Testis (tissue), 3 donors: ENCODE results near the gene APOLD1. TPM values are rescaled to one million over a fixed set of nuclear protein-coding genes. Genes with fewer than 3 reads are reported as not detected.

ENCODE experiments used
- DNase-seq: peaks from one replicate; pipeline ENCODE4 v3.0.0-alpha.2; 2019
- H3K27ac ChIP-seq, 2 donors: fragments of 200-600 bp; sonication (generic); one replicate each; pipeline ENCODE4 v1.5.1; 2019
- H3K27me3 ChIP-seq: fragments of 200-600 bp; sonication (generic); one replicate; pipeline ENCODE4 v1.5.1; 2019
- H3K36me3 ChIP-seq: fragments of 200-600 bp; sonication (generic); one replicate; pipeline ENCODE4 v1.5.1; 2017; ENCODE audit warnings: low read depth; ENCODE audit errors: missing control alignments
- H3K4me1 ChIP-seq: fragments of 200-600 bp; sonication (generic); one replicate; pipeline ENCODE4 v1.5.1; 2019
- H3K4me3 ChIP-seq, 2 donors: fragments of 200-600 bp; sonication (generic); one replicate each; pipeline ENCODE4 v1.5.1; 2017 to 2019
- H3K9me3 ChIP-seq: fragments of 200-600 bp; sonication (generic); one replicate; pipeline ENCODE4 v1.5.1; 2017
- CTCF ChIP-seq, 3 experiments: fragments of 450-650 bp in 2 of 3; fragments of 200-600 bp in 1 of 3; sonication (generic) in 1 of 3; IDR thresholded peaks; one replicate each; pipeline ENCODE4 v1.5.1; 2016 to 2019; ENCODE audit warnings: antibody characterized with exemption in 3 of 3, mild to moderate bottlenecking in 2 of 3, moderate library complexity in 1 of 3
- POLR2A ChIP-seq: fragments of 450-650 bp; IDR thresholded peaks from one replicate; pipeline ENCODE4 v1.6.1; 2017; ENCODE audit warnings: antibody characterized with exemption, mild to moderate bottlenecking, moderate library complexity
- WGBS, 2 donors: methylation state at CpG; one replicate each; pipeline ENCODE4 v1.1.5; 2018; 5-methylcytosine and 5-hydroxymethylcytosine counted together
- intact Hi-C: fragments of 100-400 bp; cut with DNase I; formaldehyde crosslinking; loops from one replicate; pipeline ENCODE4 v1.15.1; 2023; ENCODE audit warnings: low total_unique reads
- microRNA counts, 2 donors: library from miRNA; unstranded; fragments of <30 nt; microRNA quantifications; one replicate each; lab custom pipeline; 2016
- microRNA-seq, 2 donors: library from miRNA; unstranded; fragments of <30 nt; microRNA quantifications; one replicate each; pipeline ENCODE4, GENCODE V29; 2016; ENCODE audit warnings: borderline number of aligned reads in 2 of 2, borderline replicate concordance in 1 of 2
- polyA plus RNA-seq: library from polyadenylated mRNA; stranded (reverse); fragments of 350-450 nt; fragmentation: Illumina TruSeq; extraction: RNeasy Lipid Tissue Mini Kit (QIAGEN cat#74804); gene quantifications from one replicate; pipeline ENCODE4 v1.2.3, GENCODE V29; 2014; ENCODE audit warnings: low read depth, low replicate concordance; ENCODE audit not compliant: insufficient read depth
- small RNA-seq, 2 donors: library from RNA; depleted of rRNA; stranded (forward); fragments of <200 nt; gene quantifications; one replicate each; pipeline ENCODE3, GENCODE V24; 2016
- total RNA-seq, 2 donors: library from RNA; depleted of rRNA; stranded (reverse); fragments of >200 nt; gene quantifications; one replicate each; pipeline ENCODE4 v1.2.3, GENCODE V29; 2016

The APOLD1 gene
- total and polyA plus RNA-seq, 3 donors from 2014 or later = 8.2 to 9.7 (median 9.2) TPM

- DNase-seq = no peak
Measured at GRCh38 chr12:12840580-12840899, 55.1 kb downstream of the APOLD1 start.

More at GRCh38 chr12:12840580-12840899, 55.1 kb downstream of the APOLD1 start:
- no peak for TF ChIP-seq POLR2A
- TF ChIP-seq CTCF (IDR thresholded peaks at IDR 0.05) = no peak
- Histone ChIP-seq H3K4me3 (no peak overlapping the region), H3K27ac (no peak overlapping the region), H3K9me3 (no peaks in the 10 kb centered on the region), H3K36me3 (no peaks in the 10 kb centered on the region), H3K4me1 (no peaks in the 10 kb centered on the region), H3K27me3 (no peaks in the 10 kb centered on the region)
- intact Hi-C loops = no loop called here
- 93 to 98% methylated on average over 5 of the region's 5 CpGs for WGBS, 2 donors

MicroRNA genes within 50 kb of the gene (microRNA counts, 767-probe panel; counts per million panel counts)
- microRNA hsa-miR-613 (lab: Ali Mortazavi, UCI) = 0 to 152 counts per million in 2 donors

Small RNAs within 50 kb of the gene (microRNA-seq; reads per million reads assigned to microRNA genes)
- 0 reads per million in 2 donors for gene MIR613

Small RNAs within 50 kb of the gene (small RNA-seq; reads per million reads assigned to genes)
- gene AC007215.1 (0 to 0.09 reads per million in 2 donors), gene MIR613 (0 reads per million in 2 donors)

Other genes with a start within 250 kb of the APOLD1 start
- gene DUSP16, start 222.8 kb upstream of the APOLD1 start, total RNA-seq = 10 to 100 TPM; 42.1 to 48.6 TPM
- 22.5 TPM for gene DUSP16, start 222.8 kb upstream of the APOLD1 start, polyA plus RNA-seq
- 10 to 100 TPM; 42.8 to 43.6 TPM for gene CREBL2, start 173.8 kb upstream of the APOLD1 start, total RNA-seq
- 49.6 TPM for gene CREBL2, start 173.8 kb upstream of the APOLD1 start, polyA plus RNA-seq
- gene GPR19, start 89.5 kb upstream of the APOLD1 start, total RNA-seq = 1 to 10 TPM; 2.1 to 2.9 TPM
- 4.1 TPM for gene GPR19, start 89.5 kb upstream of the APOLD1 start, polyA plus RNA-seq
- gene CDKN1B, start 68.3 kb upstream of the APOLD1 start, total RNA-seq = 10 to 100 TPM; 76.1 to 98.9 TPM
- 59.2 TPM for gene CDKN1B, start 68.3 kb upstream of the APOLD1 start, polyA plus RNA-seq
- gene DDX47, start 27.7 kb downstream of the APOLD1 start, total RNA-seq = 10 to 100 TPM; 82.4 to 85.4 TPM
- 52.4 TPM for gene DDX47, start 27.7 kb downstream of the APOLD1 start, polyA plus RNA-seq
- 1 to 10 TPM; 1.9 to 2.7 TPM for gene GPRC5A, start 105.9 kb downstream of the APOLD1 start, total RNA-seq
- gene GPRC5A, start 105.9 kb downstream of the APOLD1 start, polyA plus RNA-seq = 2.8 TPM
- gene GPRC5D, start 166.5 kb downstream of the APOLD1 start, total RNA-seq = 1 to 10 TPM in 1 of 2 donors, under 1 TPM in 1; 0.68 to 4.0 TPM
- gene GPRC5D, start 166.5 kb downstream of the APOLD1 start, polyA plus RNA-seq = 5.5 TPM
- 10 to 100 TPM; 48.7 to 55.6 TPM for gene HEBP1, start 214.6 kb downstream of the APOLD1 start, total RNA-seq
- gene HEBP1, start 214.6 kb downstream of the APOLD1 start, polyA plus RNA-seq = 57.3 TPM